NCI-H146 treated with DMSO at 0.1 percent for 48 hours (cell line): ENCODE results near the gene HES2.
"Not testable (repeated sequence)": the region's sequence is repeated elsewhere in the genome, so short reads cannot be mapped to it uniquely, and the experiment has no call there.

ENCODE experiments used
- DNase-seq: peaks from one replicate; lab custom pipeline; 2025; ENCODE audit not compliant: unreplicated experiment; lab: John Stamatoyannopoulos, UW

Gene HES2

DNA sequence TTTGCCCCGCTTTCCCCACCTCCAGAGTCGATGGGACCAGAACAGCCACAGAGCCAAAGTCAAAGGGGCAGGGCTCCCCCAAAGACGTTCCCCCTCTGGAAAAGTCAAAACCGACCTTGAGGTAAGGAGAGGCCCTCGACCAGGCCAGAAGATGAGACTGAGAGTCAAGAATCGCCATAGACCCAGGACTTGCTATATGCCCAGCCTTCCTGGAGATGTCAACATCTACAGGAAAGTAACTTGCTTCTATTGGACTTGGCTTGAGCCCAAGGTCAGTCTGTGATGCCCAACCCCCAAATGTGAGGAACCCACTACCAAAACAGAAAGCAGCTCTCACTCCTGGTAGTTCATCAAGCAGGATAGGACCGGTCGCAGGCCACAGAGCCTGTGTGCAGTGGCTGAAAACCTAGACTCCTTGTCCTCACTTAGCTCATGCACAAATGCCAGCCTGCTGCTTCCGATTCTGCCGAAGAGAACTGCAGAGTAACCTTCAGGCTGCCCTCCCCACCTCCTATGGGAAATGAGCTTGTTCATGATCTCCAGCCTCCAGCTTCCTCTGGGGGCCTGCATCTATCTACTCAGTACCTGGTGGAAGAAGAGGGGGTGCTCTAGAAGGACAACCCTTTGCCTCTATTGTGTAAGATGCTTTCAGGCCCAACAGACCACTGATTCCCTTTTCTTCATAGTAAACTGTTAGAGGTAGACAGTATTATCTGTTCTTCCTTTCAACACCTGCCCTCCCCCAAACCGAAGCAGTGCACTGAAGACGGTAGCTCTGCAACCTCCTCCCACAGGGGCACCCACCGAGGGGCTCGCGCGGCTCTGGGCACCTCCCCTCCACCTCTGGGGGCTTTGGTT lies 27.5 kb downstream of the HES2 start:
- no peak for DNase-seq

DNA sequence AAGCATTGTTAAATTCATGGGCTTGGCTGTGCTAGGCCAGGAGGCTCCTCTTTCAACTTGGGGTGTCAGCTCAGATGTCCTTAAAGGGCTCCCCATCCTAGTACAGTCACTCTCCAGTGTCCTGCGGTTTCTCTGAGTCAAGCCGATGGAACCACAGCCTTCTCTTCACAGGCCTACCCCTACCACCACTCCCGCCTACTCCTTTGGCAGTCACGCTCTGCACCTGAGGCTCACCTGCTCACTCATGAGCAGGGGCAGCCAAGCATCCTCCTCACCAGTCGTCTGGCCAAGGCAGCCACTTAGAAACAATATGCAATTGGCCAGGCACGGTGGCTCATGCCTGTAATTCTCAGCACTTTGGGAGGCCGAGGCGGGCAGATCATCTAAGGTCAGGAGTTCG lies 29.7 kb downstream of the HES2 start:
- no peak for DNase-seq

DNA sequence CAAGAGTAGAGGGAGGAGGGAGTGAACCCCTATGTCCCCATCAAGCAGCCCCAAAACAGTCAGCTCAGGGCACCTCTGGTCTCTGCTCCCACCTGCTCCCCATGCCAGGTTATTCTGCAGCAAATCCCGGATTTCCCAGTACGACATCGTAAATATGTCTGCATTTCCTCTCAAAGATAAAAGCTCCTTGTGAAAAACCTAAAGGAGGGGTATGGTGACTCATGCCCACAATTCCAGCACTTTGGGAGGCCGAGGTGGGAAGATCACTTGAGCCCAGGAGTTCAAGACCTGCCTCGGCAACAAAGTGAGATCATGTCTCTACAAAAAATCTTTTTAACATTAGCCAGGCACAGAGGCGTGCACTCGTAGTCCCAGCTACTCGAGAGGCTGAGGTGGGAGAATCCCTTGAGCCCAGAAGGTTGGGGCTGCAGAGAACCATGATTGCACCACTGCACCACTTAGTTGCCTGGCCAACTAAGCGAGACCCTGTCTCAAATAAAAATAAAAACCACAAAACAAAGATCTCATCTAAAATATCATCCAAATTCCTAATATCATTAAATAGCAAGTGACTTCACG lies 33.3 kb downstream of the HES2 start:
- DNase-seq = no peak

DNA sequence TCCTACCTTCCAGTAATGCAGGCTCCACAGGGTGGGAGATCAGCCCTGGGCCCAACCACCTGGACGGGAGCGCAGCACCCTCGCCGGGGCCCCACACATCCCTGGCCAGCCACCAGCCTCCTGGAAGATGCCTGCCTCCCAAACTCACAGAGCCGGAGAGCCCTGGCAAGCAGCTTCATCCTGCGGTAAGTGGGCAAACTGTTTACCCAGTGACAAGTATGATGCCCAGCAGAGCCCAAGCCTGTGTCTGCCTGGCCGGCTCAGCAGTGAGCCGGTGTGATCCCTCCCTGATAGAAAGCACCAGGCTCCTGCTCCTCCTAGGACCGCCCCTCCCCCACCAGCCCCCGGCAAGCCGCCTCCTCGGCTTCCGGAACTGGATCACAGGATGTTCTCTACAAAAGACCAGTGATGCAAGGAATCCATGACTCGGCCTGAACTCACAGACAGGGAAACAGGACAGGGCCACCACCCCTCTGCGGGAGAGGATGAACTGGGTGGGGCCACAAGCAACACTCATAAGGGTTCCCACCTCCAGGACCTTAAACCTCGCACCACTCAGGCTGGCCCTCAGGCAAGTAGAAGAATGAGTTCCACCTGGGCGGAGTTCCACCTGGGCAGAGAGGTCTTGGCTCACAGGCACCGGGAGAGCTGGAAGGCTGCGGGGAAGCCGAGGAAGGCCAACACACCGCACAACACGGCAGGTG lies 34.1 kb downstream of the HES2 start:
- DNase-seq = no peak

DNA sequence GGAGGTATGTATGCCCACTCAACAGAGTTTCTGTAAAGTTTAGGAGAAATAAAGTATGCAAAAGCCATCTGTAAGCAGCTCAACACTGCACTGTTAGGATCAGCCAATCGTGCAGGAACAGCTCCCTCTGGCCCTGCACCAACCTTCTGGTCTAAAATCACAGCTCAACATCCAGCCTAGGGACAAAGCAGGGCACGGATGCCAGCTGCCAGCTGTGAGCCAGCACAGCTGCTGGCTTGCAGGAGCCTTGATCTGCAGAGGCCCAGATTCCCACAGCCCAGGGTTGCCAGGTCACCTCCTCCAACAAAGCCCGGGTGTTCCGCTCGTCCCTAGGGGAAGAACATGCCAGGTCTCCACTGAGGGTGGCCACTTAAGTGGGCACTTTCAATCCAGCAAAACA lies 34.8 kb downstream of the HES2 start:
- no peak for DNase-seq

DNA sequence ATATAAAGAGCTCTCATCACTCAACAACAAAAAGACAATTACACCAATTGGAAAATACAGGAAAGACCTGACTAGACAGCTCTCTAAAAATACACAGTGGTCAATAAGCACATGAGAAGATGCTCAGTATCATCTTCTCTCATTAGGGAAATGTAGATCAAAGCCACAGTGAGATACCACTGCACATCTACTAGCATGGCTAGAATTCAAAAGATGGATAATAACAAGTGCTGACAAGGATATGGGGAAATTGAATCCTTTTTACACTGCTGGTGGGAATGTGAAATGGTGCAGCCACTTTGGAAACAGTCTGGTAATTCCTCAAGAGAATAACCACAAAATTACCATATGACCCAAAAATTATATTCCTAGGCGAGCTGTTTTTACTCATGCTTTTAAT lies 35.6 kb downstream of the HES2 start:
- DNase-seq = no peak

DNA sequence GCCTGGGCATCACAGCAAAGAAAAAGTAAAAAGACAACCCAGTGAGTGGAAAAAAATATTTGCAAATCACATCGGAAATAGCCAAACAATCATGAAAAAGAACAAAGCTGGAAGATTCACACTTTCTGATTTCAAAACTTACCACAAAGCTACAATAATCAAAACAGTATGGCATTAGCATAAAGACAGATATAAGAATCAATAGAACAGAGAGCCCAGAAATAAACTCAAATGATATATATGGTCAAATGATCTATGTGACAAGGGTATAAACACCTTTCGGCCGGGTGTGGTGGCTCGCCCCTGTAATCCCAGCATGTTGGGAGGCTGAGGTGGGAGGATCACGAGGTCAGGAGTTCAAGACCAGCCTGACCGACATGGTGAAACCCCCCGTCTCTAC lies 39.7 kb downstream of the HES2 start:
- no peak for DNase-seq

DNA sequence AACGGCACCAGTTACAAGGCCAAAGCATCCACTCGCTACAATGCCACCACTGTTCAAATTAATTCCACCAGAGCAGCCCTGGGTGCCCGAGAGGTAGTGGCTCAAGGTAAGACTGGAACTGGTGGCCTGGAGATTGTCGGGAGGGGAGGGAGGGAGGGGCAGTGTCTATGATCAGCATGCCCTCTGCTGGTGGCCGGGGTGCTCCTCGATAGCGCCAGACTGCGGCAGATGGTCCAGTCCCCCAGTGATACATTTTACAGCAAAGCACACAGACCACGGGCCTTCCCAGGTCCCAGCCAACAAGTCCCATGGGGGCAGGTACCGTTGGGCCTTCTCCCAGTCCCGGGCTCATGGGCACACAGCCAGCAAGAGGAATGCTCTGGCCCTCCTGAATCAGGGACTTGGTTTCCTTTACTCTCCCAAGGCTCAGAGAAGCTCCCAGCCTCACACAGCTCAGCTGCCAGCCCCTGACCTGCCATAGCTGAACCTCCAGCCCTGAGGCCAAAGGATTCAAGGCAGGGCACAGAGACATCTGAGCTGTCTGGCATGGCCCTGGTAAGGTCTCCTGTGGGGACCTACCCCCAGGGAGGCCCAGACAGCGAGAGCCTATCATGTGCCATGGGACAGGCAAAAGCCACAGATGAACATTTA lies 41.5 kb downstream of the HES2 start:
- DNase-seq = no peak

DNA sequence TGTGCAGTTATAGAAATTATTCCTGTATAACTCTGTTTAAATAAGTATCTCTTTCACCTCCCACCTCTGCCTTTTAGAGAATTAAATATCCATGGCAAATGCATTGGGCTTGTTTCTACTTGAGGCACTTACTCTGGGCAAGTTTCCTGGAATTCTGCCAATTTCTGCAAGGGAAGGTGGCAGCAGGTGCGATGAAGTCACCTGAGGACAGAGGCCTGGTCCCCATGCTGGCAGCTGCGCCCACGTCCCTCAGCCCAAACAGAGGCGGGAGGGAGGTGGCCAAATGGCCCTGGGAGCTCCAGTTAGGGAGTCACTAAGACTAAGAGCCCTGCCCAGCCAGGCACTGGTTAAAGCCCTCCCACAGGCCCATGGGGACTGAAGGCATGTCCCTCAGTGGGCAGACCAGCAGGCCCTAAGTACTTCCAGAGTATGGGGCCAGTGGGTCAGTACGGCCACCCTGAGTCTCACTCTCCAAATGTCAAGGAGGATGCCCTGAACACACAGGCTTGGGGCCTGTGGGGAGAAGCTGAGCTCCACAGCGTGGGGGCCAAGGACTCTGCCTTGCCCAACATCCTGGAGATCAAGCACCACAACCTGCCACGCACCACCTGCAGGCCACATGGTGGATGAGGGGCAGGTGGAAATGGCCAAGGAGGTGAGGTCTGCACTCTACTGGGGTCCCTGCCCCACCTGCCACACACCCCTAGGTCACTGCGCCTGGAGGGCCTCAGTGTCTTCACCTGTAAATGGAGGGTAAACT lies 45.6 kb downstream of the HES2 start:
- DNase-seq = peak; percentile 22

DNA sequence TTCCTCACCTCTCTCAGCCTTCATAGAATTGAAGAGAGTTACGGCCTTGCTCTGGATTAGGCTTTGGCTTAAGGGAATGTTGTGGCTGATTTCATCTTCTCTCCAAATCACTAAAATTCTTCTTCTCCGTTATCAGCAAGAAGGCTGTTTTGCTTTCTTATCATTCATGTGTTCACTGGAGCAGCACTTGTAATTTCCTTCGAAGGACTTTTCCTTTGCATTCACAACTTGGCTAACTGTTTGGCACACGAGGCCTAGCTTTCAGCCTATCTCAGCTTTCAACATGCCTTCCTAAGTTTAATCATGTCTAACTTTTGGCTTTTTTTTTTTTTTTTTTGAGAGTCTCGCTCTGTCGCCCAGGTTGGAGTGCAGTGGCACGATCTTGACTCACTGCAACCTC lies 47.5 kb downstream of the HES2 start:
- not testable (repeated sequence) for DNase-seq

DNA sequence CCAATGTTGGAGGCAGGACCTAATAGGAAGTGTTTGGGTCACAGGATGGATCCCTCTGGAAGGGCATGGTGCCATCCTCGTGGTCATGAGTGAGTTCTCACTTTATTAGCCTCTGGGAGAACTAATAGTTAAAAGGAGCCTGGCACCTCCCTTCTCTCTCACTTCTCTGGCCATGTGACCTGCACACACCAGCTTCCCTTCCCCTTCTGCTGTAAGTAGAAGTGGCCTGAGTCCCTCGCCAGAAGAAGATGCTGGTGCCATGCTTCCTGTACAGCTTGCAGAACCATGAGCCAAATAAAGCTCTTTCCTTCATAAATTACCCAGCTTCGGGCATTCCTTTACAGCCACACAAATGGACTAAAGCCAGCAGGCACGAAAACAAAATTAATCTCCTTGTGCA lies 49.7 kb downstream of the HES2 start:
- no peak for DNase-seq

DNA sequence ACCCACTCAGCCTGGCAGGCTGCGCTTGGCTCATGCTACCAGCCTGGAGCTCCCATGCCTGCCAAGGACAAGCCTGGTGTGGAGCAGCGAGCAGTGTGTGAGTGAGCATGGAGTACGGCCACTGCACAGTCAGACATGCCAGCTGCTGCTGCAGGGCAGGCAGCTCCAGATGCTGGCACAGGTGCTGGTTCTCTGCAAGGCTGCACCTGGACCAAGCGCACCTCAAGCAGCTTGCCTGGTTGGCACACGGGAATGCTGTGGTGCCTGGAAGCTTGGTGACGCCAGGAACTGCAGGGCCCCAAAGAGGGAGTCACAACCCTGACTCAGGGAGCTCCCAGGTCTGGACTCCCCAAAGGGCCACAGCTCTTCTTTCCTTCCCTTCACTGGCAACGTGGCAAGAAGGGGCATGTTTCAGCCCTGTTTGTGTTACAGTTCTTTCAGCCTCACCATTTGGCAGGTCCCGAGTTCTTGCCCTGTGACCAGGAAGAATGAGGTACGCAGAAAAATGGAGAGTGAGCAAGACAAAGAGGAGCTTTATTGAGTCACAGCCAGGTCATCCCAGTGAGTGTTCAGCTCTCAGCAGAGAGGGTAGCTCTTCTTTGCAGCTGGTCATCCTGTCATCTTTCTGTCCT lies 52.2 kb downstream of the HES2 start:
- no peak for DNase-seq

DNA sequence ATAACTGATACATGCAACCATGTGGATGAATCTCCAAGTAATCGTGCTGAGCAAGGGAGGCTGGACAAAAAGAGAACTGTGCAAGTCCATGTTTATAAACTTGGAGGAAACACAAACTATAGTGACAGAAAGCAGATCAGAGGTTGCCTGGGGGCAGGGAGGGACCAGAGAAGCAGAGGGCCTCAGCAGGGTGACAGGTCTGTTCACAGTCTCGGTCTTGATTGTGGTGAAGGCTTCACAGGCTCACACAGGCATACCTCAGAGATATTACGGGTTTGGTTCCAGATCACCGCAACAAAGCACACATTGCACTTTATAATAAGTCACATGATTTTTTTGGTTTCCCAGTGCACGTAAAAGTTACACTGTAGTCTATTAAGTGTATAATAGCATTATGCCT lies 54.7 kb downstream of the HES2 start:
- no peak for DNase-seq

DNA sequence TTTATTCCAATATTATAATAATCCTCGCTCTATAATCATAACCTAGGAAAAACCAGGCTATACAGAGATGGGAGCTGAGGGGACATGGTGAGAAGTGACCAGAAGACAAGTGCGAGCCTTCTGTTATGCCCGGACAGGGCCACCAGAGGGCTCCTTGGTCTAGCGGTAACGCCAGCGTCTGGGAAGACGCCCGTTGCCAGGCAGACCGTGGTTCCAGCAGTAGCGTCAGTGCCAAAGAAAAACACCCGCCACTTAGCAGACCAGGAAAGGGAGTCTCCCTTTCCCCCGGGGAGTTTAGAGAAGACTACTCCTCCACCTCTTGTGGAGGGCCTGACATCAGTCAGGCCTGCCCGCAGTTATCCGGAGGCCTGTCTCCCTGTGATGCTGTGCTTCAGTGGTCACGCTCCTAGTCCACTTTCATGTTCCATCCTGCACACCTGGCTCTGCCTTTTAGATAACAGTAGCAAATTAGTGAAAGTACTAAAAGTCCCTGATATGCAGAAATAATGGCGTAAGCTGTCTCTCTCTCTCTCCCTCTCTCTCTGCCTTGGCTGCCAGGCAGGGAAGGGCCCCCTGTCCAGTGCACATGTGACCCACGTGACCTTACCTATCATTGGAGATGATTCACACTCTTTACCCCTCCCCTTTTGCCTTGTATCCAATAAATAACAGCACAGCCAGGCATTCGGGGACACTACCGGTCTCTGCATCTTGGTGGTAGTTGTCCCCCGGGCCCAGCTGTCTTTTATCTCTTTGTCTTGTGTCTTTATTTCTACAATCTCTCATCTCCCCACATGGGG lies 56.4 kb downstream of the HES2 start:
- not testable (repeated sequence) for DNase-seq
